B cell (primary cell): ENCODE measurements around the gene CA5A. TPM values are rescaled to one million over a fixed set of nuclear protein-coding genes. Genes with fewer than 3 reads are reported as not detected.

Experiments used
- ATAC-seq: fragments of 200-7000 bp; cut with Tn5 transposase; one replicate; pipeline ENCODE4 v1.10.0; 2021; ENCODE audit warnings: low read depth, mild to moderate bottlenecking, moderate number of reproducible peaks, moderate library complexity
- CTCF ChIA-PET: fragments of 350-600 bp; sonication (Branson Sonifier 250); formaldehyde crosslinking; loops from one replicate; lab custom pipeline; 2021; ENCODE audit warnings: antibody characterized with exemption, inconsistent platforms; lab: Charles Lee
- POLR2A ChIA-PET: fragments of 350-600 bp; sonication (Branson Sonifier 250); formaldehyde crosslinking; loops from one replicate; lab custom pipeline; 2021; ENCODE audit warnings: antibody characterized with exemption; lab: Charles Lee
- DNase-seq: peaks from one replicate; pipeline ENCODE4 v3.0.0; 2013
- H2AFZ ChIP-seq: 2 replicates; pipeline ENCODE4 v1.6.1; 2012; ENCODE audit warnings: mild to moderate bottlenecking, low read depth, low read length; ENCODE audit not compliant: insufficient read depth, poor library complexity, severe bottlenecking
- H3K27ac ChIP-seq, 2 donors: 1 replicate in 1 of 2; 2 replicates in 1 of 2; pipeline ENCODE4 v1.5.1; 2012 to 2013; ENCODE audit warnings: low read length in 2 of 2, mild to moderate bottlenecking in 2 of 2, moderate library complexity in 1 of 2
- H3K27me3 ChIP-seq, 4 experiments: fragments of 200-600 bp in 1 of 4; sonication (generic) in 1 of 4; replicated peaks in 1 of 4; 1 replicate in 2 of 4; 2 replicates in 2 of 4; pipeline versions ENCODE4 v1.6.1 to v1.7.0; 2013 to 2016; ENCODE audit warnings: low read length in 3 of 4, mild to moderate bottlenecking in 2 of 4, mixed read lengths in 1 of 4, moderate library complexity in 1 of 4; ENCODE audit not compliant: insufficient read depth in 4 of 4, control insufficient read depth in 3 of 4; ENCODE audit errors: control extremely low read depth in 1 of 4
- H3K36me3 ChIP-seq, 2 experiments: replicated peaks in 1 of 2; 1 replicate in 1 of 2; 2 replicates in 1 of 2; pipeline versions ENCODE4 v1.6.1 to v1.7.1; 2013; ENCODE audit warnings: low read length in 1 of 2; ENCODE audit not compliant: insufficient read depth in 2 of 2, control insufficient read depth in 1 of 2; ENCODE audit errors: control extremely low read depth in 1 of 2, extremely low read depth in 1 of 2
- H3K4me1 ChIP-seq, 2 donors: fragments of 200-600 bp in 1 of 2; sonication (generic) in 1 of 2; 1 replicate in 1 of 2; 2 replicates in 1 of 2; pipeline versions ENCODE4 v1.5.1 to v1.6.1; 2013 to 2017; ENCODE audit warnings: low read length in 2 of 2; ENCODE audit not compliant: control insufficient read depth in 2 of 2, insufficient read depth in 2 of 2
- H3K4me2 ChIP-seq: replicated peaks from 2 replicates; pipeline ENCODE3; 2012; ENCODE audit warnings: mild to moderate bottlenecking, low read depth, low read length; ENCODE audit not compliant: poor library complexity, severe bottlenecking
- H3K4me3 ChIP-seq, 5 experiments: fragments of 200-600 bp in 1 of 5; sonication (generic) in 1 of 5; 1 replicate in 3 of 5; 2 replicates in 2 of 5; pipeline versions ENCODE4 v1.5.1 to v1.7.0; 2011 to 2016; ENCODE audit warnings: low read length in 4 of 5, mild to moderate bottlenecking in 4 of 5, low read depth in 2 of 5, control low read depth in 1 of 5, moderate library complexity in 1 of 5; ENCODE audit not compliant: insufficient read depth in 1 of 5; ENCODE audit errors: control extremely low read depth in 1 of 5, extremely low read depth in 1 of 5
- H3K79me2 ChIP-seq: fragments of 200-600 bp; sonication (generic); one replicate; pipeline ENCODE4 v1.6.0; 2016; ENCODE audit warnings: low read length; ENCODE audit not compliant: control insufficient read depth, insufficient read depth
- H3K9ac ChIP-seq: fragments of 200-600 bp; sonication (generic); 2 replicates; pipeline ENCODE4 v1.6.1; 2017; ENCODE audit warnings: mild to moderate bottlenecking, low read length, moderate library complexity
- H3K9me3 ChIP-seq, 3 donors: one replicate each; pipeline versions ENCODE4 v1.6.1 to v1.7.1; 2013; ENCODE audit warnings: low read length in 2 of 3; ENCODE audit not compliant: control insufficient read depth in 2 of 3, insufficient read depth in 1 of 3; ENCODE audit errors: control extremely low read depth in 1 of 3
- H4K20me1 ChIP-seq: 2 replicates; pipeline ENCODE4 v1.6.0; 2012; ENCODE audit warnings: mild to moderate bottlenecking, low read length; ENCODE audit not compliant: insufficient read depth, control insufficient read depth, poor library complexity, severe bottlenecking
- H3K27ac Mint-ChIP-seq: one replicate; pipeline ENCODE4 v1.8.0; 2021; ENCODE audit warnings: mixed read lengths
- H3K27me3 Mint-ChIP-seq: one replicate; pipeline ENCODE4 v1.8.0; 2021; ENCODE audit warnings: mixed read lengths
- H3K4me1 Mint-ChIP-seq: one replicate; pipeline ENCODE4 v1.8.0; 2021; ENCODE audit warnings: mixed read lengths
- H3K4me3 Mint-ChIP-seq: one replicate; pipeline ENCODE4 v1.8.0; 2021; ENCODE audit warnings: mixed read lengths
- H3K9me3 Mint-ChIP-seq: one replicate; pipeline ENCODE4 v1.8.0; 2022; ENCODE audit warnings: mixed read lengths; ENCODE audit not compliant: insufficient read depth
- CTCF ChIP-seq: fragments of 200-600 bp; IDR thresholded peaks from one replicate; pipeline ENCODE4 v1.8.0; 2022; ENCODE audit warnings: antibody characterized with exemption, mild to moderate bottlenecking
- EZH2 ChIP-seq: IDR thresholded peaks from 2 replicates; pipeline ENCODE4 v1.6.1; 2012; ENCODE audit warnings: borderline replicate concordance, low read depth, mild to moderate bottlenecking, moderate library complexity, low read length; ENCODE audit not compliant: insufficient read depth, poor library complexity, severe bottlenecking
- WGBS: methylation state at CpG from one replicate; pipeline ENCODE4 v1.1.5; 2013; ENCODE audit warnings: missing lambda C conversion rate; ENCODE audit not compliant: insufficient coverage; 5-methylcytosine and 5-hydroxymethylcytosine counted together
- intact Hi-C: fragments of 100-400 bp; cut with micrococcal nuclease; formaldehyde crosslinking; loops from one replicate; pipeline ENCODE4 v1.10.0; 2022
- polyA plus RNA-seq: library from polyadenylated mRNA; depleted of rRNA; stranded (reverse); fragments of >200 nt; gene quantifications from 2 replicates; pipeline ENCODE4 v1.2.3, GENCODE V29; 2012
- total RNA-seq, 2 donors: library from RNA; stranded (reverse); fragments of 120-200 nt in 1 of 2; gene quantifications; 1 replicate in 1 of 2; 2 replicates in 1 of 2; pipeline versions ENCODE4 v1.2.3 to v1.2.4, GENCODE V29; 2013 to 2022

Gene CA5A
- total and polyA plus RNA-seq, 2 donors (not counting 1 experiment from before 2014, with no cell fraction given): 0.27 TPM; not detected in 1

GRCh38 chr16:87956365-87957231, 20.3 kb upstream of the CA5A start:
- Mint-ChIP-seq H3K27me3 (no peaks in the 10 kb centered on the region), H3K27ac (peak overlapping the region; percentile 95), H3K4me3 (peak overlapping the region; percentile 91), H3K9me3 (no peaks in the 10 kb centered on the region), H3K4me1 (peaks cover 84% of the 10 kb centered on the region)
- Histone ChIP-seq H3K27ac (peak overlapping the region; percentile 79 to 87), H3K4me2 (peak overlapping the region; percentile 76), H3K27me3 (no peaks in the 10 kb centered on the region), H2AFZ (peak overlapping the region; percentile 59), H3K79me2 (peaks cover 91% of the 10 kb centered on the region), H3K4me3 (peak overlapping the region; percentile 11 to 62 (median 42)), H3K36me3 (peaks cover 0 to 32% of the 10 kb centered on the region in 2 experiments), H4K20me1 (peaks cover 59% of the 10 kb centered on the region), H3K4me1 (peaks cover 60 to 84% of the 10 kb centered on the region in 2 donors), H3K9me3 (no peaks in the 10 kb centered on the region), H3K9ac (peak overlapping the region; percentile 59)
- DNase-seq: peak; percentile 93
- intact Hi-C loops: loop anchor here (1.0 kb wide), 3 partner anchors 27 to 90 kb away; no protein-coding TSS in a partner anchor
- WGBS: 14% methylated on average over 27 of the region's 30 CpGs
- CTCF ChIA-PET: interaction anchor here (0.9 to 1.7 kb wide), 9 partner anchors 17 to 482 kb away, joined by 3 to 8 read pairs (median 4); no protein-coding TSS in a partner anchor
- ATAC-seq: peak; percentile 65
- POLR2A ChIA-PET: interaction anchor here (0.8 to 1.4 kb wide), 5 partner anchors 10 to 391 kb away, joined by 3 to 4 read pairs (median 4); no protein-coding TSS in a partner anchor
- no peak for TF ChIP-seq EZH2
- no peak for TF ChIP-seq CTCF
